Measurements from ENCODE around the gene LRFN4.

The LRFN4 gene

GRCh38 chr11:66845876-66846212 lies 11.0 kb upstream of the LRFN4 start:
- no peak for DNase-seq

- DNase-seq, result no peak
Measured at GRCh38 chr11:66846671-66847091, 10.2 kb upstream of the LRFN4 start.

GRCh38 chr11:66847461-66848232 lies 9.2 kb upstream of the LRFN4 start:
- DNase-seq, result no peak

GRCh38 chr11:66848671-66849500 lies 8.0 kb upstream of the LRFN4 start:
- DNase-seq, result no peak

GRCh38 chr11:66849501-66850234 lies 7.2 kb upstream of the LRFN4 start:
- DNase-seq, result no peak

- DNase-seq, result no peak
Measured at GRCh38 chr11:66850235-66850587, 6.7 kb upstream of the LRFN4 start.

GRCh38 chr11:66850588-66851238 lies 6.2 kb upstream of the LRFN4 start:
- no peak for DNase-seq

- no peak for DNase-seq
Measured at GRCh38 chr11:66851239-66851596, 5.6 kb upstream of the LRFN4 start.

- no peak for DNase-seq
Measured at GRCh38 chr11:66851698-66852465, 5.0 kb upstream of the LRFN4 start.

- no peak for DNase-seq
Measured at GRCh38 chr11:66852466-66853241, 4.2 kb upstream of the LRFN4 start.

- DNase-seq, result no peak
Measured at GRCh38 chr11:66853242-66854229, 3.3 kb upstream of the LRFN4 start.

- DNase-seq, result no peak
Measured at GRCh38 chr11:66854231-66854661, 2.6 kb upstream of the LRFN4 start.

GRCh38 chr11:66854729-66855211 lies 2.1 kb upstream of the LRFN4 start:
- DNase-seq, result no peak

- peak; percentile 67 for DNase-seq
Measured at GRCh38 chr11:66855574-66856495, 1.0 kb upstream of the LRFN4 start.

- no peak for DNase-seq
Measured at GRCh38 chr11:66857234-66857926, 516 bp downstream of the LRFN4 start.

- DNase-seq, result no peak
Measured at GRCh38 chr11:66857927-66858185, 992 bp downstream of the LRFN4 start.

GRCh38 chr11:66858186-66858938 lies 1.5 kb downstream of the LRFN4 start:
- no peak for DNase-seq

All from T-helper 9 cell (primary cell).